Hematopoietic multipotent progenitor cell treated with erythropoietin and hydrocortisone succinate and interleukin-3 and kit ligand, for 4 days (in vitro differentiated cells): ENCODE measurements around the gene FAM149A.

Source experiments
- DNase-seq: peaks from one replicate; pipeline ENCODE4 v3.0.0-alpha.2; 2015

The FAM149A gene

DNA sequence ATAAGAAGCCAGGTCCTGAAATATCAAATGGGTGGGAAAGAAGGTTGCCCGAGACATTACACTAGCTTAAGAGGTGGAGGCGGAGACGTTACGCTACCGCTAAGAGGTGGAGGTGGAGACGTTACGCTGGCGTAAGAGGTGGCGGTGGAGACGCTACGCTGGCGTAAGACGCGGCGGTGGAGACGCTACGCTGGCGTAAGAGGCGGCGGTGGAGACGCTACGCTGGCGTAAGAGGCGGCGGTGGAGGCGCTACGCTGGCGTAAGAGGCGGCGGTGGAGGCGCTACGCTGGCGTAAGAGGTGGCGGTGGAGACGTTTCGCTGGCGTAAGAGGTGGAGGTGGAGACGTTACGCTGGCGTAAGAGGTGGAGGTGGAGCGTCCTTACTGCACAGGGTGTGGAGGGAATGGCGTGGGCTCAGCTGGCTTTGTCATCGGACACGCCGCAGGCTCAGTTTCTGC lies 99.6 kb downstream of the FAM149A start:
- peak; percentile 85 for DNase-seq

DNA sequence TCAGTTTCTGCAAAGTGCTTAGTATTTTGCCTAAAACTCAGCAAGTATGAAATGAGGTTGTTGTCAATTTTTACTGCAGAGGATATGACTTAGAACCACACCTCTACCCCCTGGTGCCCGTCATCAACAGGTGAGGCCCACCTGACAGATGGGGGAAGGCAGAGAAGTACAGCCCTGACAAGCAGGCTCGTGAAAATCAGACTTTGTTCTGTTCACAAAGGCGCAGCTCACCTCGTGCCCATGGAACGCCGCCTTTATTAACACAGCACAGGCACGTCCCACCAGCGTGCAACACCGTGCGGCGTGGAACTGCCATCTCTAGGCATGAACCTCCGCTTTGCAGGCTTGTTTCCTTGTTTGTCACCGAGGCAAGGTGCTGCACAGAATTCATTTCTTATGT lies 100.2 kb downstream of the FAM149A start:
- no peak for DNase-seq

GRCh38 chr4:186205156-186205555 lies 100.7 kb downstream of the FAM149A start:
- no peak for DNase-seq

- DNase-seq: no peak
Observed at GRCh38 chr4:186216465-186217024, 112.0 kb downstream of the FAM149A start.

- no peak for DNase-seq
Observed at GRCh38 chr4:186217733-186218293, 113.3 kb downstream of the FAM149A start.

DNA sequence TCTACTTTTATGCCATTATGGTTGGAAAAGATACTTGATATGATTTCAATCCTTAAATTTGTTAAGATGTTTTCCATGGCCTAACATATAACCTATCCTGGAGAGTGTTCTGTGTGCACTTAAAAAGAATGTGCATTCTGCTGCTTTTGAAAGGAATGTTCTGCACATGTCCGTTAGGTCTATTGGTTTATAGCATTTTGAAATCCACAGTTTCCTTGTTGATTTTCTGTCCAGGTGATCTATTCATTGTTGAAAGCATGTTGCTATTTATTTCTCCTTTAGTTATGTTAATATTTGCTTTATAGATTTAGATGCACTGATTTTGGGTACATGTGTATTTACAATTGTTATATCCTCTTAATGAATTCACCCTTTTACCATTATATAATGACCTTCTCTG lies 117.1 kb downstream of the FAM149A start:
- no peak for DNase-seq
